ENCODE results near the gene NEB.
"Not testable (repeated sequence)": the region's sequence is repeated elsewhere in the genome, so short reads cannot be mapped to it uniquely, and the experiment has no call there.

NEB gene

DNA sequence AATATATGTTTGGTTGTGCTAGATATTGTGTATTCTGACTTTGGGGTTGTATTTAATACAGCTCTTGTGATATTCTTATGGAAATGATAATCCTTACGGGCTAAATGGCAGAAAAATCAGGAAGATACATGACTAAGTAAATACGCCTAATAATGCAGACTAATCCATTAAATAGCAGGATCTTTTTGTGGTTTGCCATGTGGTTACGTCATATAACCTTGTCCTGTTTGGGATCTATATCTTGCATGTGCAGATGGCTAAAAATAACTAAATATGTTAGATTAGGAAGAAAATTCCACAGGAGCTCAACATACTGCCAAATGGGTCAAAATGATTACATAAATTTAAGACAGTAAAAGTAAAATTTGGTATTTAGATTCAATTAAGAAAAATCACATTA lies 83.0 kb downstream of the NEB start:
- DNase-seq (ENCODE audit: low read depth) = no peak

- DNase-seq (ENCODE audit: low read depth) = no peak
Measured at GRCh38 chr2:151650456-151650855, 83.8 kb downstream of the NEB start.

GRCh38 chr2:151649966-151650365 lies 84.3 kb downstream of the NEB start:
- no peak for DNase-seq (ENCODE audit: low read depth)

DNA sequence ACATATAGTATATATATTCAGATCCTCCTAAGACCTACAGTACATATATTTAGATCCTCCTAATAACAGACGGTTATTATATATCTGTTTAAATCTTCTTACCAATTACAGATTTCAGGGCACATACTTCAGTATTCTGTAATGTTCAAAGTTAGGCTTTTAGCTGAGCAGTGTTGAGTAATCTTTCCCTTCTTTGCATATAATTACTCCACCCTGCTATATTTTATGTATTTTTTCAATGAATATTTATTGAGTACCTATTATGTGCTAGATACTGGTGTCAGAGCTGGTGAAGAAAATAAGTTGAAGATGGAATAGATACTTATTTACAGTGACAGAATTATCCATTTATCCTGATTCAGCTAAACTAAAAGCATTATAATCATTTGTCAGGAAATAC lies 84.9 kb downstream of the NEB start:
- DNase-seq (ENCODE audit: low read depth) = no peak

DNA sequence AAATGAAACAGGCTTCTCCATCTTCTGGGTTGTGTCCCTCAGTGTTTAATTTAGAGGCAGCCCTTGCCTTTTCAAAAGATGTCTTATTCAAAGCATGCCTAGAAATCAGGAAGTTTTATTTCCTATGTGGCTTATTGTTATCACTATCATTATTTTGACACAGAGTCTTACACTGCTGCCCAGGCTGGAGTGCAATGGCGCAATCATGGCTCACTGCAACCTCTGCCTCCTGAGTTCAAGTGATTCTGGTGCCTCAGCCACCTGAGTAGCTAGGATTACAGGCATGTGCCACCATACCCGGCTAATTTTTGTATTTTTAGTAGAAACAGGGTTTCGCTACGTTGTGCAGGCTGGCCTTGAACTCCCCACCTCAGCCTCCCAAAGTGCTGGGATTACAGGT lies 87.8 kb downstream of the NEB start:
- not testable (repeated sequence) for DNase-seq (ENCODE audit: low read depth)

DNA sequence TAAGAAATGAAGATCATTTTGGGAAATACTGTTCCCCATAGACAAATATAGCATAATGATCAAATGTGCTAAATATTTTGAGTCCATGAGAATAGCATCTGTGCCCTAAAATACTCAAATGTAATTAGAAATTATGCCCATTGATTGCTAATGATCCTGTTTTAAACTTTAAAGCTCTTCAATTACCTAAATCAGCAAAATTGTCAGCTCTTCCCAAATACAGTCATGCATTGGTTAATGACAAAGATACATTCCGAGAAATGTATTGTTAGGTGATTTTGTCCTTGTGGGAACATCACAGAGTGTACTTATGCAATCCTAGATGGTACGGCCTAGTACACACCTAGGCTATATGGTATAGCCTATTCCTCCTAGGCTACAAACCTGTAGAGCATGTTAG lies 89.7 kb downstream of the NEB start:
- DNase-seq (ENCODE audit: low read depth) = no peak

DNA sequence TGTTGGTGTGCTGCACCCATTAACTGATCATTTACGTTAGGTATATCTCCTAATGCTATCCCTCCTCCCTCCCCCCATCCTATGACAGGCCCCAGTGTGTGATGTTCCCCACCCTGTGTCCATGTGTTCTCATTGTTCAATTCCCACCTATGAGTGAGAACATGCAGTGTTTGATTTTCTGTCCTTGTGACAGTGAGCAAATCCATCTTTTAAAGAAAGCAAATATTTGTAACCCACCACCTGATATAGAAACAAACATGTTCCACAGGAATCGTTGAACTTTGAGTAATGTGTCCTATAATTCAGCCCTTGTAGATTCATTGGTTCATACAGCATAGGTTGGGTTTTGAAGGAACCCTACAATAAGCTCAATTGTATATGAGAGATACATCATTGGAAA lies 92.4 kb downstream of the NEB start:
- not testable (repeated sequence) for DNase-seq (ENCODE audit: low read depth)

DNA sequence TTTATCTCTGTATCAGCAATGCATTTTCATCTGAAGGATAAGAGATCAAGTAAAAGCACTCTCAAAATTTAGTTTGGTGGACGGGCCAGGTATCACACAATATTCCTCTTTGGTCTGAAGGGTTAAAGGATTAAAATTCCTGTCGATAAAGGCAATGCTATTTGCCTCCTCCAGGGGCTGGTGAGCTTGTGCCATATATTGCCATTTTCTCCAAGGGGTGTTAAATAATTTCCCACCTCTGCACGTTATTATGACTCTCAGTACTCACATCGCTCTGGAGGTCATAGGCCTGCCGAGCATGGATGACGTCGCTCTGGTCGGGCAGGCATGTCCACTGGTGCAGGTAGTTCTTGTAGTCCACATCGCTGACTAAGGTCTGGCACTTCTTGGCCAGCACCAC lies 94.2 kb downstream of the NEB start:
- no peak for DNase-seq (ENCODE audit: low read depth)

- DNase-seq (ENCODE audit: low read depth) = no peak
Measured at GRCh38 chr2:151638990-151639389, 95.3 kb downstream of the NEB start.

DNA sequence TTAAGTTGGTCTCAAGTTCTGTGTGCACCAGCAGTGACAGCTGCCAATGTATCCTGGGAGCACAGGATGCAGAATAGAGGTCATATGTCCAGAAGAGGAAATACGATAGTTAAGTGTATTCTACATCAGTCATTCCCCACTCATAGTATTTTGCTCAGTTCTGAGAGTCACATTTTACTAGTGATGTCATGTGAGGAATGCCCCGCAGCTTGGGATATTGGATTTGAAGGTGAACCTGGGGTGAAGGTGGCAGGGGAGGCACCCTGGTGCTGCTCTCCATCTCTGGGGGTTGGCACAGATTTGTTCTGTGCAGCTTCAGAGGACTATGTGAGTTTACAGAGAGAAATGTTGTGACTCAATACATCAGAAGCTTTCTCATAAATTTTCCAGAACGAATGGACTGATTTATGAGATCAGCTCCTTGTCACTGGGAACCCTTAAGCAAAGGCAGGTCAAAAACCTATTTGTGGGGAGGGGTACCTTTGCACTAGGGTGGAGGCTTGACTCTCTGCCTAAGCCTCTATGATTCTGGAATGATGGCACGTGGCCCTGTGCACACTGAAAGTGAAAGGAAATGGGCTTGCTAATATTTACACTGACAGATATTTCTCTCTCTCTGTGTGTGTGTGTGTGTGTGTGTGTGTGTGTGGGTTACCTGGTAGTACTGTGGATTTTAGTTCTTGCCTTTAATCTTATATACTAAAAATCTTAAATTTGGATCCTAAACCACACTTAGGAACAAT lies 95.9 kb downstream of the NEB start:
- DNase-seq (ENCODE audit: low read depth) = no peak

GRCh38 chr2:151637271-151637781 lies 97.0 kb downstream of the NEB start:
- DNase-seq (ENCODE audit: low read depth) = peak; percentile 19

GRCh38 chr2:151634736-151635467 lies 99.4 kb downstream of the NEB start:
- no peak for DNase-seq (ENCODE audit: low read depth)

GRCh38 chr2:151632993-151633565 lies 101.2 kb downstream of the NEB start:
- DNase-seq (ENCODE audit: low read depth) = no peak

GRCh38 chr2:151630372-151630771 lies 103.9 kb downstream of the NEB start:
- DNase-seq (ENCODE audit: low read depth) = no peak

- no peak for DNase-seq (ENCODE audit: low read depth)
Measured at GRCh38 chr2:151627353-151627752, 106.9 kb downstream of the NEB start.

DNA sequence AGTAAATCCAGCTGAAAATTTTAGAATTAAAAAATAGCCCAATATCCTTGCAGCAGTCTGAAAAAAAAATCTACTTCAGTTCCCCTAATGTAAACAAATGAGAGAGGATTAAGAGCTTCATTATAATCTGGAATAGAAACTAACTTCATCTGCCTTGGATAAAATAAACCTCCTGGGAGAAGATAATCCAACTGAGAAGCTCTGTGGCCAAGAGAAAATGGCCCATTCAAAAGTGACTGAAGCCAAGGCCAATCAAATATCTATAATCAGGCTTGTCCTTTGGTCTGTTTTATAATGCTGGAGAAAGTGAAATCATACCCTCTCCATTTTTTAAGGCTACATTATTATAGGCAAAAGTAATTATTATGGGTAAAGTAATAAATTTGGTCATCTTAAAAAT lies 110.0 kb downstream of the NEB start:
- no peak for DNase-seq (ENCODE audit: low read depth)

DNA sequence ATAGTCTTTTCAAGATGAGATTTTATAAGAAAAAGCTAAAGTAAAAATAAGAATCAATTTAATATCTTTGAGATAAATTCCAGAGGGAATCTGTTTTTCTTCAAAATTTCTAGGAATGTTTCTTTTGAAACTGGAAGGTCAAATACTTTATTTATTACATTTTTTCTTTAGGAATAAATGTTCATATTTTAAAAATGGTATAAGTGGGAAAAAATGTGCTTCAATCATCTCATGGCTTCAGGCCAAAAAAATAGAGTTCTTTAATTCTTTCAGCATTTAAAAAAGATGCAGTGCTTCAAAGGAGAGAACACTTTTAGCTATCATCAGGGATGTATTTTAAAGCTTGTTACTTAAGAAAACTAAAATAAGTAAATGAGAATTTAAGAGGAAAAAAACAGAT lies 110.6 kb downstream of the NEB start:
- no peak for DNase-seq (ENCODE audit: low read depth)

DNA sequence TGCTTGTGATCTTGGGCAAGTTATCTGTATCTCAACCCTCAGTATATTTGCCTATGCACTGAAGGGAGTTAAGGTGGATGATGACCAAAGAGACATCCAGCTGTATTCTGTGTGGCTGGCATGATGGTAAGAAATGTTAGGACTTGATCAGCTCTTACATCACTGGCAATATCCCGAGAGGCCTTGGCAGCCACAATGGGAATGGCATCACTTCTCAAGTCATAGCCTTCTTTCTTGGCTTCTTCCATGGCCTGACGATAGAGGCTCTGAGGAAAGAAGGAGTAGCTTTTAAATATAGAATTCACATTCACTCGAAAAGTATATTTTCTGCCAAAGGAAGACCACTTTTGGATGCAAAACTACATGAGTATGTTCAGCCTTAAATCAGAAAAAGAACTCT lies 113.5 kb downstream of the NEB start:
- no peak for DNase-seq (ENCODE audit: low read depth)

GRCh38 chr2:151619337-151619989 lies 114.8 kb downstream of the NEB start:
- DNase-seq (ENCODE audit: low read depth) = no peak

GRCh38 chr2:151616760-151617339 lies 117.4 kb downstream of the NEB start:
- DNase-seq (ENCODE audit: low read depth) = no peak

GRCh38 chr2:151614606-151615306 lies 119.5 kb downstream of the NEB start:
- DNase-seq (ENCODE audit: low read depth) = no peak

GRCh38 chr2:151614159-151614558 lies 120.1 kb downstream of the NEB start:
- DNase-seq (ENCODE audit: low read depth) = no peak
